ENCODE results near the gene LAMB1.
"Not testable (repeated sequence)": the region's sequence is repeated elsewhere in the genome, so short reads cannot be mapped to it uniquely, and the experiment has no call there.

The LAMB1 gene

GRCh38 chr7:107913851-107914250 is 89.1 kb downstream of the LAMB1 start:
- no peak for DNase-seq

GRCh38 chr7:107911981-107912380 is 91.0 kb downstream of the LAMB1 start:
- no peak for DNase-seq

GRCh38 chr7:107909445-107909844 is 93.5 kb downstream of the LAMB1 start:
- DNase-seq: no peak

- DNase-seq: no peak
Measured at GRCh38 chr7:107907790-107908189, 95.2 kb downstream of the LAMB1 start.

GRCh38 chr7:107902381-107902780 is 100.6 kb downstream of the LAMB1 start:
- no peak for DNase-seq

GRCh38 chr7:107900496-107901015 is 102.4 kb downstream of the LAMB1 start:
- DNase-seq: no peak

GRCh38 chr7:107898997-107899594 is 103.9 kb downstream of the LAMB1 start:
- no peak for DNase-seq

GRCh38 chr7:107892367-107892741 is 110.6 kb downstream of the LAMB1 start:
- not testable (repeated sequence) for DNase-seq

GRCh38 chr7:107891636-107892366 is 111.2 kb downstream of the LAMB1 start:
- no peak for DNase-seq

GRCh38 chr7:107890962-107891635 is 111.9 kb downstream of the LAMB1 start, which contains the start of gene DLD:
TSS of gene DLD (plus strand) at chr7:107891183. CDS start at chr7:107891251, 68 bp downstream.
- DNase-seq: peak; percentile 96

GRCh38 chr7:107890493-107890961 is 112.4 kb downstream of the LAMB1 start:
- peak; percentile 15 for DNase-seq

GRCh38 chr7:107889992-107890391 is 113.0 kb downstream of the LAMB1 start:
- DNase-seq: no peak

- DNase-seq: not testable (repeated sequence)
Measured at GRCh38 chr7:107887827-107888226, 115.1 kb downstream of the LAMB1 start.

GRCh38 chr7:107884066-107884818 is 118.7 kb downstream of the LAMB1 start:
- DNase-seq: no peak

GRCh38 chr7:107882766-107883165 is 120.2 kb downstream of the LAMB1 start:
- no peak for DNase-seq

GRCh38 chr7:107879400-107880035 is 123.4 kb downstream of the LAMB1 start:
- DNase-seq: peak; percentile 13

- no peak for DNase-seq
Measured at GRCh38 chr7:107878636-107879035, 124.3 kb downstream of the LAMB1 start.

GRCh38 chr7:107877731-107878382 is 125.1 kb downstream of the LAMB1 start:
- no peak for DNase-seq

GRCh38 chr7:107876916-107877315 is 126.0 kb downstream of the LAMB1 start:
- DNase-seq: no peak

GRCh38 chr7:107874605-107875446 is 128.1 kb downstream of the LAMB1 start:
- peak; percentile 52 for DNase-seq

GRCh38 chr7:107874111-107874510 is 128.8 kb downstream of the LAMB1 start:
- DNase-seq: no peak
